ENCODE results near the gene C1orf159. TPM values are rescaled to one million over a fixed set of nuclear protein-coding genes. Genes with fewer than 3 reads are reported as not detected.

C1orf159 gene
- total RNA-seq, 2 experiments from 2014 or later, result 11.1 to 11.3 TPM

- no peaks in the 10 kb centered on the region for H3K36me3 Mint-ChIP-seq (ENCODE audit: low read depth)
- H3K9me3 ChIP-seq (ENCODE audit: control insufficient read depth in 1 of 2, insufficient read depth in 1 of 2, low read length in 2 of 2), result peaks cover 0 to 5% of the 10 kb centered on the region in 2 experiments
- no peak overlapping the region for H3K27ac ChIP-seq (ENCODE audit: low read depth in 1 of 2, low read length in 2 of 2)
- DNase-seq (peak in 5 of 14 experiments; percentile 16 to 58 (median 30)), ATAC-seq (ENCODE audit: poor library complexity) (peak; percentile 26)
- H3K4me1 ChIP-seq (ENCODE audit: insufficient read depth, low read length), result peaks cover 35% of the 10 kb centered on the region
- H3K4me3 ChIP-seq (ENCODE audit: low read length), result peak overlapping the region; percentile 2
- H3K27ac Mint-ChIP-seq, result no peak overlapping the region
- no peaks in the 10 kb centered on the region for H3K27me3 ChIP-seq (ENCODE audit: control insufficient read depth in 1 of 2, insufficient read depth in 2 of 2, low read length in 2 of 2)
- ChIA-PET POLR2A (no interaction called here), CTCF (no interaction called here)
- H3K36me3 ChIP-seq (ENCODE audit: insufficient read depth, low read length), result no peaks in the 10 kb centered on the region
- TF ChIP-seq CTCF (IDR thresholded peaks at IDR 0.05), result no peak
- no peak overlapping the region for H3K4me3 Mint-ChIP-seq
- H3K9me3 Mint-ChIP-seq, result no peaks in the 10 kb centered on the region
- H3K27me3 Mint-ChIP-seq, result no peaks in the 10 kb centered on the region
- intact Hi-C loops (cut with DNase I, micrococcal nuclease), result no loop called here
- H3K4me1 Mint-ChIP-seq (ENCODE audit: low read depth), result peaks cover 13% of the 10 kb centered on the region
These were observed 20.8 kb upstream of the C1orf159 start for GRCh38 chr1:1136547-1137230.

GRCh38 chr1:1135339-1136136 lies 19.6 kb upstream of the C1orf159 start:
- POLR2A ChIA-PET, result no interaction called here
- no peak overlapping the region for H3K27ac Mint-ChIP-seq
- peak overlapping the region; percentile 42 for H3K4me3 Mint-ChIP-seq

More at GRCh38 chr1:1135339-1136136, 19.6 kb upstream of the C1orf159 start:
- Histone ChIP-seq H3K9me3 (ENCODE audit: control insufficient read depth in 1 of 2, insufficient read depth in 1 of 2, low read length in 2 of 2) (peaks cover 0 to 5% of the 10 kb centered on the region in 2 experiments), H3K4me1 (ENCODE audit: insufficient read depth, low read length) (peaks cover 30% of the 10 kb centered on the region), H3K36me3 (ENCODE audit: insufficient read depth, low read length) (no peaks in the 10 kb centered on the region), H3K27ac (ENCODE audit: low read depth in 1 of 2, low read length in 2 of 2) (no peak overlapping the region), H3K27me3 (ENCODE audit: control insufficient read depth in 1 of 2, insufficient read depth in 2 of 2, low read length in 2 of 2) (no peaks in the 10 kb centered on the region), H3K4me3 (ENCODE audit: low read length) (no peak overlapping the region)
- TF ChIP-seq CTCF (IDR thresholded peaks at IDR 0.05), result no peak
- no peaks in the 10 kb centered on the region for H3K36me3 Mint-ChIP-seq (ENCODE audit: low read depth)
- no peaks in the 10 kb centered on the region for H3K27me3 Mint-ChIP-seq
- no peak for DNase-seq
- no peak for ATAC-seq (ENCODE audit: poor library complexity)
- H3K9me3 Mint-ChIP-seq, result no peaks in the 10 kb centered on the region
- peaks cover 13% of the 10 kb centered on the region for H3K4me1 Mint-ChIP-seq (ENCODE audit: low read depth)
- CTCF ChIA-PET, result no interaction called here
- intact Hi-C loops (cut with DNase I, micrococcal nuclease), result no loop called here
